GM19351 (cell line): Measurements from ENCODE around the gene CEP43.

Source experiments
- ATAC-seq: cut with Tn5 transposase; IDR thresholded peaks from one replicate; pipeline ENCODE4 v1.9.1; 2021; ENCODE audit warnings: mild to moderate bottlenecking, moderate library complexity; ENCODE audit not compliant: unreplicated experiment

Gene CEP43

GRCh38 chr6:166966268-166966667 is 32.9 kb upstream of the CEP43 start:
- ATAC-seq: no peak

DNA sequence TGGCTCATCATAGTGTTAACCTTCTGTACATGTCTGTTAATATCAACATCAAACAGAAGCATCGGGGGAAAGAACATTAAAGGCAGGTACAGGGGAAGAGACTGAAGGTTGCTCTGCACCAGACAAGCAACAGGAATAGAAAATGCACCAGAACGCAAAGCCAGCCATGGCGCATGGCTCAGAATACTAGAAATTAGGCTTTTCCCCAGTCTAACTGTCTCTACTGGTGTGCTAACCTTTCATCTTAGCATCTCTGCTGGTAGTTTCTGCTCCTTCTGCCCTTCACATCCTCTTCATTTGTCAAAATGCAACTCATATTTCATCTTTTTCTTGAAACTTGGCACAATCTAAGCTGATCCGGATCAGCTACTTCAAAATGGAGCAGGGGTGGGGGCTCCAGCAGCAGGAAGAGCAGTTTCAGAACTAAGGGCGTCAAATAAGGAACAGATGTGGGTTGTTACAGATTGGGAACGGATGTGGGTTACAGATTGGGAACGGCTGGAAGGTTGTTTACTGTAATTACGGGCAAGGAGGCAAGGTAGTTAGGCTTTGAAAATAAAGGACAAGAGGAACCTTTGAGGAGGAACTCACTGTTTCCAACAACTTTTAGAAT is 29.7 kb upstream of the CEP43 start:
- ATAC-seq: no peak

GRCh38 chr6:166970091-166970490 is 29.1 kb upstream of the CEP43 start:
- no peak for ATAC-seq

DNA sequence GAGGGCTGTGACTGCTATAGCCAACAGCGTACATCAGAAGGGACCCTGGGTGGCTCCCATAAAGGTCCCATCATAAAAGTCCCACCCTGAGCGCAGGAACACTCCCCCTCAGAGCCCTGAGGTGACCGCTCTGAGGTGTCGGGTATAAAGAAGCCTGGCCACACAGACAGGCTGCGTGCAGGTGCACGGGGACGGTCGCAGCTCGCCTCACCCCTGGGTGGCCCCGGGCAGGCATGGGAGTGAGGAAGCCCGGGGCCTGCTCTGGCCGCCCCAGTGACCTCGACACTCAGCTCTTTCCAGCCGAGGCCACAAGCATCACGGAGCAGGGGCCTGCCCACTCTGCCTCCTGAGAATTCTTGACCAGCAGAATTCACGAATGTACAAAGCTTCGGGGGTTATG is 28.4 kb upstream of the CEP43 start:
- no peak for ATAC-seq

DNA sequence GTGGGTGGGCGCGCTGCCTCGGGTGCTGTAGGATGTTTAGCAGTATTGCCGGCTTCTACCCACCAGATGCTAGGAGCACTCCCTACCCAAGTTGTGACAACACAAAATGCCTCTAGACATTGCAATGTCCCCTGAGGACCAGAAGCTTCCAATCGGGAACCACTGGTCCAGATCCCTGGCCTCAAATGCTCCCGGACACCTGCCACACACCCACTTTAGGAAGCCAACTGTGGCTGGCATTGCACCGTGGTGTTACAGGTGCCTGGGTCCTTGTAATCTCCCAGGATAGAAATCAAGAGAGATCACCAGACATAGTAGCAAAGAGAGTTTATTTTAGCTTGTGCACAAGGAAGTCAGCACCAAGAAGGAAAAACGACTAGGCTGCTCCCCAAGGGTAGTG is 27.9 kb upstream of the CEP43 start:
- no peak for ATAC-seq

GRCh38 chr6:166972101-166972500 is 27.1 kb upstream of the CEP43 start:
- no peak for ATAC-seq

GRCh38 chr6:166976636-166977035 is 22.6 kb upstream of the CEP43 start:
- no peak for ATAC-seq

GRCh38 chr6:166977621-166978525 is 21.3 kb upstream of the CEP43 start:
- no peak for ATAC-seq

DNA sequence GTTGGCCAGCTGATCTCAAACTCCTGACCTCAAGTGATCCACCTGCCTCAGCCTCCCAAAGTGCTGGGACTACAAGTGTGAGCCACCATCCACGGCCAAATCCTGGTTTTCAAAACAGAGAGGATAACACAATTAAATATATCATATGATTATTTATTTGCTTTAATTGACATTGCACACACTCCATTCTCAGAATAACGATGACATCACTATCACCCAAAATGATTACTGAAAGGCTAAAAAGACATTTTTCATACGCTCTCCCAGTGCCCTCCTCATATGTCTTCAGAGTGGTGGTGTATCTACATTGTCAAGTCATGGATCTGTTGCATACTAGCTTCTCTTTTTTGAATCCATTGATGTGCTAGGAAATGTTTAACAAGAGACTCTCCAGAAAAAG is 18.5 kb upstream of the CEP43 start:
- ATAC-seq: no peak

DNA sequence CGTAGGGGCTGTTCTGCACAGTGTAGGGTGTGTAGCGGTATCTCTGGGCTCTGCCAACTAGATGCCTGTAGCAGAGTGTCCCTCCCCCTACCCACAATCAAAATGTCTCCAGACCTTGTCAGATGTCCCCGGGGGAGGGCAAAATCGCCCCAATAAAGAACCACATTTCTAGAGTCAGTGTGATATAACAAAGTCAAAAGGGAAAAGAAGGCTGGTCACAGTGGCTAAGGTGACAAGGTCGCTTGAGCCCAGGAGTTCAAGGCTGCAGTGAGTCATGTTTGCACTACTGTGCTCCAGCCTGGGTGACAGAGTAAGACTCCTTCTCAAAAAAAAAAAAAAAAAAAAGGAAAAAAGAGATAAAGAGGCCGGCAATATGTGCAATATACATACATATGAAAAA is 11.7 kb upstream of the CEP43 start:
- no peak for ATAC-seq

DNA sequence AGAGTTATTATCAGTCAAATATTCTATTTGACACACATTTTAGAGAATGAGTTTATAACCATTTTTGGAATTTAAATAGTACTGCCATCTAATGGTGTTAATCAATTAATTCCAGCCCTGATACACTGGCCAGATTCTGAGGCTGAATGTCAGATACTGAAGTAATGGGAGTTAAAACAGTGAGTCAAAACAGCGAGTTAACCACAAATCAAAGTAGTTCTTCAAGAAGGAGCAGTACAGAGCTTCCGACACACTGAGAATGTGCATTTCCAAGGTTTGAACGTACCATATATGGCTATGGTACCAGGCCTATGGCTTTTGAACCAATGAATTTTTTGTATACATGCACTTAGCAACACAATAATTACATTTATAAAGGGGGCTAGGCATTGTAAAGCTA is 11.3 kb upstream of the CEP43 start:
- ATAC-seq: no peak

DNA sequence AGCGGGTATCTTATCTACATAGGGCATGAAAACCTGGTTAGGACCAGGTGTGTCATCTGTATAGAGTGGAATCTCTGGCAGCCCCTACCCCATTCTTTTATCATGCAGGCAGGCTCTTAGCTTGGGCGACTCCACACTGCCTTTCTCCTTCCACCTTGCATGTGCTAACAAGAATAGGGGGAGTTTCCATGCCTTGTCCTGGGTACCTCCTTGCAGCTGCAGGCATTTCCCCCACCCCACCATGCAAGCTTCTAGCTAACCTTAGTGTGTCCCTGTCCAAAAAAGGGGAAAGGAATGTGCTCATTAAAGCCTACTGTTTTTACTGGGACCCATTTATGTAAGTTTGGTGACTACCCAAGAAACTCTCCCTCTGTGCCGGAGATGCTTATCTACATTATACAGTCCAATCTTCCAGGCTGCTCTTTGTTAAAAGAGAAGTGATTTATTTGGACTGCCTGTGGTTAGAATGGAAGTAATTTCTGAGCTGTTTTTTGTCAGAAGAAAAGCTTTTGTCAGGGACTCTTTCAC is 10.5 kb upstream of the CEP43 start:
- no peak for ATAC-seq

GRCh38 chr6:166989427-166990032 is 9.7 kb upstream of the CEP43 start:
- peak; percentile 77 for ATAC-seq

DNA sequence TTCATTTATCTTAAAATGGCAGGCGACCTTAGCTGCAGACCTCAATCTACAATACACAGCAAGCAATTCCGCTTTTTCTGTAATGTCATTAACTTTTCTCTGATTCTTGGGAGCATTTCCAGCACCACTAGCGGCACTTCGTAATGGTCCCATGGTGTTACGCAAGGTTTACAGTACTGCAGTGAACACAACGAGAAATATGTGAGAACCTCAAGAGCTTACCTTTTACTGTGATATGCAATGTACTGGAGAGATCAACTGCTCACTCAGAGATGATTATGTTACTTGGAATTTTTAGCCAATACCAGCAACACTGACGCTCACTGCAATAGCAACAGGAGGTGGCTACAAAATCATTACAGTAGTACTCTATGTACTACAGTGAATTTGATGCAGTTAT is 2.8 kb upstream of the CEP43 start:
- ATAC-seq: no peak

GRCh38 chr6:166997348-166997747 is 1.8 kb upstream of the CEP43 start:
- no peak for ATAC-seq

- ATAC-seq: peak; percentile 33
Measured at GRCh38 chr6:166997768-166998255, 1.4 kb upstream of the CEP43 start.

DNA sequence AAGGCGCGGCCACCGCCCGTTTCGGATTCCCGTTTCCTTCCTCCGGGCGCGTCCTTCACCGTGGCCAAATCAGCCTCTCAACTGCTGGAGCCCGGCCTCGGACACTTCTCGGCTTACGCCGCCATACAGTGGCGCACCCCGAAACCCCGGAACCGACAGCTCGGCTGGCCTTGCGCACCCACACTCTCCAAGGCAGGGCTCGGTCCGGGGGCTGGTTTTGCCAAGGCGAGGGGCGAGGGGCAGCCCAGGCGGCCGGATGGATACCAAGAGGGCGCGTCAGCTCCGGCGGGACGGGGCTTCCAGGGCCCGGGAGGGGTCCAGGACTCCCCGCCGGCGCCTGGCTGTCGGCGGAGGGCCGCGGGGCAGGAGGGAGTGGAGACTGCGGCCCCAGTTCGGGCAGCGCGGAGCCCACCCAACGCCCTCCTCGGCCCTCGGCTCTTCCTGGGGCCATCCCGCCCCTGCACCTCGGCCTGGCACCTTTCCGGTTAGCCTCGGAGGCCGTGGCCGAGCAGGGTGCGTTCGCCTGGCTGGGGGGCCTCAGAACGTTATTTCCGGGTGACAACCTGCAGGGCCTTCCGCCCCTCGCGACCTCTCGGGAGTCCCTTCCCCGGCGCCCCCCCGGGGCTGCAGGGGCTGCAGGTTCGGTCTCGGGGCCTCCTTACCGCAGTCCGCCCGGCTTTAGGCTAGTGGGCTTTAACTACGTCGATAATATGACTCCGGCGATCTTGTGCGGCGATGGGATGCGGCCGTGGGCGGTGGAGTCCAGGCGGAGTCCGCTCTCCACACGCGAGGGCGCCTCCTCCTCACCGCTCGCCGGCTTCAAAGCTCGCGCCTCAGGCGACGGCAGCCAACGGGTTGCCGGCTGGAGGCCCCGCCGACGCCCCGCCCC is 697 bp upstream of the CEP43 start:
- ATAC-seq: peak; percentile 10

DNA sequence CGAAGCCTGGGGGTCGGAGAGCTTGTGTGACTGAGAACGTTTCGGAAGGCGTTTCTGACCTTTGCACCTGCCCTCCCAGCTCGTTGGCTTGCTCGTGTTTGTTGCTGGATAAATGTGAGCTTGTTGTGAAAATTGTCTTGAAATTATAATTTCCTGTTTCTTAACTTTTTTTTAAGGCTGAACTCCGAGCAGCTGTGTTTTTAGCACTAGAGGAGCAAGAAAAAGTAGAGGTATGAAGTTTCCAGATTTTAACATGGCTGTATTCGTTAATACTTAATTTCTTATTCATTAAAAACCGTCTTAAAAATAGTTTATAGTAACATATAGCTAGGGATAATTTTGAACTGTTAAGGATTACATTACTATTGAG is 672 bp downstream of the CEP43 start:
- no peak for ATAC-seq

DNA sequence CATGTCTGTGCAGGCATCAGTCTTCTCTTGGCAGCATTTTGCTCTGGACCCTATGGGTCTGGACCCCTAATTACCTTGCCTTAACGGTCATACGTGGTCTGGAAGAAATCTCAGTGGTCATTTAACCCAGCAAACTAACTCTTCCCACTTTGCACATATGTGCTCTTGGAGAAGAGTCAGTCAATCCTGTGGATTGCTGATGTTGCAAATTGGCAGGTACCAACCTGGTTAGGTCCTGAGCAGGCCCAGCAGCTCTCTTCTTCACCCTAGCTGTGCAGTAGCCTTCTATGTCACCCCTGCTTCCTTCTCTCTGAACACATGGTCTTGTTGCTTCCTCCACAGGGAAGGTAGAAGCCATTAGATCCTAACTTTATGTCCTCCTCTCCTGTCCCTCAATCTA is 1.6 kb downstream of the CEP43 start:
- ATAC-seq: no peak

DNA sequence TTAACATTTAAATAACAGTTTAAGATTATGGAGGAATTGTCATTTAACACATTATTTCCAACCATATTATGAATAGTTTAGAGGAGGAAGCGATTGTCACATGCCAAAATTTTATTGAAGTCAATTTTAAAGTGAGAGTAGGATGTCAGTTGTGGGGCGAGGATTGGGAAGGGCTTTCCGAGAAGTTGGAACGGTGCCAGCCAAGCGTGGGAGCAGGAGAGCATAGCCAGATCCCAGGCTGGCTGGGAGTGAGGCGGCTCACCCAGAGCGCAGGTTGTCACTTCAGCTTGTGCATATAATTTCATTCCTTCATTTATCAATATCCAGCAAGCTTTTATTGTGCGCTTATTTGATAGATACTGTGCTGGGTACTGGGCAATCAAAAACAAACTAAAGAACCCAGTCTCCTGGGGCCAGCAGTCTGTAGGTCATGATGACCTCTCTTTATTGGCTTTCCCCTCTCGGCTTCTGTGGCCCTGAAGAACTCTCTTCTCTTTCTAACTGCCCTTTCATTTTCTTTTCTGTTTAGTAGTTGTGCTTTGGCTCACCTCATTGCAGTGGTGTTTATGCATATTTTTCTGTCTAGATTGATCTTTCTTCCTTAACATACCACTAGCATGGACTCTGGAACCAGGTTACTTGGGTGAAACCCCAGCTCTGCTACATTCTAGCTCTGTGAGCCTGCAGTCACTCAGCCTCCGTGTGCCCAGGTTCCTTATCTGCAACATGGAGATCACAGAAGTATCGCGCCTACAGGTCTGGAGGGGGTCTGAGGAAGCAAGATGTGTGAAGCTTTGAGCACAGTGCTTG is 6.4 kb downstream of the CEP43 start:
- no peak for ATAC-seq
